ENCODE measurements around the gene FAM124A. TPM values are rescaled to one million over a fixed set of nuclear protein-coding genes. Genes with fewer than 3 reads are reported as not detected.

FAM124A gene
- polyA plus RNA-seq, 2 of the 4 experiments (the other 2 are of a cell fraction): 1.5 to 1.6 TPM

DNA sequence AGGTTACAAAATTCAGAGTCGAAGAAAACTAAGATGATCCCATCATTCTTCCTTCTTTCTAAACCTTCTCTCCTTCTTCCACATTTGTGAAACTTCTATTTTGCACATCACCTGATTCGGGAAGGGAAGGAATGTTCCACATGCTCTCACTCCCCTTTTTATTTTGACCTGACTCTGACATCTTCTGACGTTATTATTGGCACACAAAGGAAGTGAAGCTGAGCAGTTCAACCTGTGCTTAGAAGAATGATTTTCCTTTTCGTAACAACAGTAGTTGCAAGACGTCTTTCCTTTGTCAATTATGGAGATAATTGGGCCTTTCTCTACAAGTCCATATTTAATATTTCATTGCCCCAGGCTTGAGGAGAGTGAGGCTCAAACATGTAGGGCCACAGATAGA is 18.0 kb downstream of the FAM124A start:
- H3K9me3 ChIP-seq: no peaks in the 10 kb centered on the region
- no peak overlapping the region for H3K4me2 ChIP-seq
- H3K27ac ChIP-seq: no peak overlapping the region
- H3K4me3 ChIP-seq: no peak overlapping the region
- WGBS (ENCODE audit: missing lambda C conversion rate): 61% methylated on average over 5 of the region's 5 CpGs
- DNase-seq (ENCODE audit: low read depth in 1 of 2, low spot score in 1 of 2) (no peak), ATAC-seq (no peak), FAIRE-seq (no peak)
- TF ChIP-seq, protein P1, sequence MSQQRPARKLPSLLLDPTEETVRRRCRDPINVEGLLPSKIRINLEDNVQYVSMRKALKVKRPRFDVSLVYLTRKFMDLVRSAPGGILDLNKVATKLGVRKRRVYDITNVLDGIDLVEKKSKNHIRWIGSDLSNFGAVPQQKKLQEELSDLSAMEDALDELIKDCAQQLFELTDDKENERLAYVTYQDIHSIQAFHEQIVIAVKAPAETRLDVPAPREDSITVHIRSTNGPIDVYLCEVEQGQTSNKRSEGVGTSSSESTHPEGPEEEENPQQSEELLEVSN (IDR thresholded peaks at IDR 0.05; ENCODE audit: borderline replicate concordance, low read depth): no peak
- TF ChIP-seq TFCP2L1 (CRISPR knock-in tag; IDR thresholded peaks at IDR 0.05): no peak
- no peak for TF ChIP-seq JUNB (IDR thresholded peaks at IDR 0.05)
- TF ChIP-seq, protein P2, sequence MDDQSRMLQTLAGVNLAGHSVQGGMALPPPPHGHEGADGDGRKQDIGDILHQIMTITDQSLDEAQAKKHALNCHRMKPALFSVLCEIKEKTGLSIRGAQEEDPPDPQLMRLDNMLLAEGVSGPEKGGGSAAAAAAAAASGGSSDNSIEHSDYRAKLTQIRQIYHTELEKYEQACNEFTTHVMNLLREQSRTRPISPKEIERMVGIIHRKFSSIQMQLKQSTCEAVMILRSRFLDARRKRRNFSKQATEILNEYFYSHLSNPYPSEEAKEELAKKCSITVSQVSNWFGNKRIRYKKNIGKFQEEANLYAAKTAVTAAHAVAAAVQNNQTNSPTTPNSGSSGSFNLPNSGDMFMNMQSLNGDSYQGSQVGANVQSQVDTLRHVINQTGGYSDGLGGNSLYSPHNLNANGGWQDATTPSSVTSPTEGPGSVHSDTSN (IDR thresholded peaks at IDR 0.05): no peak
- ChIA-PET POLR2A (no interaction called here), CTCF (interaction anchor here (1.0 to 1.5 kb wide), 2 partner anchors 17 to 47 kb away, joined by 3 read pairs; no protein-coding TSS in a partner anchor)
- H3K4me1 ChIP-seq: no peaks in the 10 kb centered on the region

DNA sequence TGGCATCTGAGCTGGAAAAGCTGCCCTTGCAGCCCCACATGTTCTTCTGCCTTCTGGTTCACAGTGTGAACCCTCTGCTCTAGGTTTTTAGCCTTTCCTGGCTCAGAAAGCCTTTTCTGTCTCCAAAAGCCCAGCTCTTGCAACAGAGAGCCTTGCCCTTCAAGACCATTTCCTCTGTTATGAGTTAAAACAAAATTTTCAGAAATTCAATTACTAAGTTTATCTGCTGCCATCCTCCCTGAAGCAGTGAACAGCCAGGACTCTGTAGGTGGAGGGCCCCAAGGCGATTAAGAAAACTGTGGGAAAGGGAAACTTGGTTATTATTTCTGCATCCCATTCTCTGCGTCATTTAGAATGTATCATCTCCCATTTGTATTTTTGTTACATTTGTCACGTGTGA is 18.8 kb downstream of the FAM124A start:
- ChIA-PET CTCF (interaction anchor here (1.0 to 1.5 kb wide), 2 partner anchors 18 to 46 kb away, joined by 3 read pairs; no protein-coding TSS in a partner anchor), POLR2A (no interaction called here)
- no peaks in the 10 kb centered on the region for H3K4me1 ChIP-seq
- TF ChIP-seq HEYL (CRISPR knock-in tag; IDR thresholded peaks at IDR 0.05) (no peak), NPAS2 (CRISPR knock-in tag; IDR thresholded peaks at IDR 0.05; ENCODE audit: borderline replicate concordance) (no peak), KDM1A (IDR thresholded peaks at IDR 0.05; ENCODE audit: low read depth) (no peak)
- FAIRE-seq (no peak), DNase-seq (ENCODE audit: low read depth in 1 of 2, low spot score in 1 of 2) (no peak), ATAC-seq (no peak)
- 82% methylated on average over 3 of the region's 3 CpGs for WGBS (ENCODE audit: missing lambda C conversion rate)
- H3K4me2 ChIP-seq: no peak overlapping the region
- no peak overlapping the region for H3K4me3 ChIP-seq
- no peak overlapping the region for H3K27ac ChIP-seq
- no peaks in the 10 kb centered on the region for H3K9me3 ChIP-seq

DNA sequence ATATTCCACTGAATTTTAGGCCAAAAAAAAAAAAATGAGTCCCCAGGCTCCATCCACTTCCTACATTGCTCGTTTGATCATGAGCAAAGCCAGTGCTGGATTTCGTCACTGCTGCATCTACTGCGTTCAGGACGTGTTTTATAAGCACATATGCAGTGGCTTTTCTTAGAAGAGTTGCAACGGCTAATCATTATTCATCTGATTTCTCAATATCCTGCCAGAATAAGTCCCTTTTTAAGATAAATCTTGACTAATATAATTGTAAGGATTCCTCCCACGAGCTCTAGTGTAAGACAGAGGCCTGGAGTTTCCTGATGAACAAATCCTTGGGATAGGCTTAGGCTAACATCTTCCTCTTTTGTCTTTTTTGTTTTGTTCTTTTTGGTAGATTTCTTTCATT is 19.5 kb downstream of the FAM124A start:
- Histone ChIP-seq H3K4me1 (no peaks in the 10 kb centered on the region), H3K4me2 (no peak overlapping the region), H3K27ac (no peak overlapping the region), H3K9me3 (no peaks in the 10 kb centered on the region), H3K4me3 (no peak overlapping the region)
- TF ChIP-seq ELK1 (IDR thresholded peaks at IDR 0.05; ENCODE audit: low read depth, low read length): no peak
- no peak for TF ChIP-seq CBX8 (IDR thresholded peaks at IDR 0.05)
- no peak for TF ChIP-seq KDM5A (IDR thresholded peaks at IDR 0.05)
- TF ChIP-seq, protein P3, sequence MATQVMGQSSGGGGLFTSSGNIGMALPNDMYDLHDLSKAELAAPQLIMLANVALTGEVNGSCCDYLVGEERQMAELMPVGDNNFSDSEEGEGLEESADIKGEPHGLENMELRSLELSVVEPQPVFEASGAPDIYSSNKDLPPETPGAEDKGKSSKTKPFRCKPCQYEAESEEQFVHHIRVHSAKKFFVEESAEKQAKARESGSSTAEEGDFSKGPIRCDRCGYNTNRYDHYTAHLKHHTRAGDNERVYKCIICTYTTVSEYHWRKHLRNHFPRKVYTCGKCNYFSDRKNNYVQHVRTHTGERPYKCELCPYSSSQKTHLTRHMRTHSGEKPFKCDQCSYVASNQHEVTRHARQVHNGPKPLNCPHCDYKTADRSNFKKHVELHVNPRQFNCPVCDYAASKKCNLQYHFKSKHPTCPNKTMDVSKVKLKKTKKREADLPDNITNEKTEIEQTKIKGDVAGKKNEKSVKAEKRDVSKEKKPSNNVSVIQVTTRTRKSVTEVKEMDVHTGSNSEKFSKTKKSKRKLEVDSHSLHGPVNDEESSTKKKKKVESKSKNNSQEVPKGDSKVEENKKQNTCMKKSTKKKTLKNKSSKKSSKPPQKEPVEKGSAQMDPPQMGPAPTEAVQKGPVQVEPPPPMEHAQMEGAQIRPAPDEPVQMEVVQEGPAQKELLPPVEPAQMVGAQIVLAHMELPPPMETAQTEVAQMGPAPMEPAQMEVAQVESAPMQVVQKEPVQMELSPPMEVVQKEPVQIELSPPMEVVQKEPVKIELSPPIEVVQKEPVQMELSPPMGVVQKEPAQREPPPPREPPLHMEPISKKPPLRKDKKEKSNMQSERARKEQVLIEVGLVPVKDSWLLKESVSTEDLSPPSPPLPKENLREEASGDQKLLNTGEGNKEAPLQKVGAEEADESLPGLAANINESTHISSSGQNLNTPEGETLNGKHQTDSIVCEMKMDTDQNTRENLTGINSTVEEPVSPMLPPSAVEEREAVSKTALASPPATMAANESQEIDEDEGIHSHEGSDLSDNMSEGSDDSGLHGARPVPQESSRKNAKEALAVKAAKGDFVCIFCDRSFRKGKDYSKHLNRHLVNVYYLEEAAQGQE (IDR thresholded peaks at IDR 0.05): no peak
- TF ChIP-seq ZNF302 (CRISPR knock-in tag; IDR thresholded peaks at IDR 0.05): no peak
- no peak for TF ChIP-seq MAZ (IDR thresholded peaks at IDR 0.05; ENCODE audit: borderline replicate concordance, low read depth, low read length)
- TF ChIP-seq ZC3H11A (IDR thresholded peaks at IDR 0.05): no peak
- TF ChIP-seq, protein P4, sequence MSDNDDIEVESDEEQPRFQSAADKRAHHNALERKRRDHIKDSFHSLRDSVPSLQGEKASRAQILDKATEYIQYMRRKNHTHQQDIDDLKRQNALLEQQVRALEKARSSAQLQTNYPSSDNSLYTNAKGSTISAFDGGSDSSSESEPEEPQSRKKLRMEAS (IDR thresholded peaks at IDR 0.05): no peak
- no peak for TF ChIP-seq TFCP2L1 (CRISPR knock-in tag; IDR thresholded peaks at IDR 0.05)
- no peak for TF ChIP-seq NR3C1 (IDR thresholded peaks at IDR 0.05)
- no peak for TF ChIP-seq MAFK (IDR thresholded peaks at IDR 0.05; ENCODE audit: partially characterized antibody)
- no peak for TF ChIP-seq JUNB (IDR thresholded peaks at IDR 0.05)
- no peak for TF ChIP-seq RAD21 (conservative IDR thresholded peaks at IDR 0.05 in 1 of 2, IDR thresholded peaks at IDR 0.05 in 1 of 2)
- TF ChIP-seq RNF2 (IDR thresholded peaks at IDR 0.05; ENCODE audit: borderline replicate concordance, low read depth): no peak
- no peak for TF ChIP-seq RFX5 (IDR thresholded peaks at IDR 0.05)
- ATAC-seq (no peak), DNase-seq (ENCODE audit: low read depth in 1 of 2, low spot score in 1 of 2) (no peak), FAIRE-seq (no peak)
- WGBS (ENCODE audit: missing lambda C conversion rate): 79% methylated on average over 6 of the region's 6 CpGs
- ChIA-PET CTCF (interaction anchor here (0.7 kb wide), 1 partner anchor 26 kb away, joined by 3 read pairs; no protein-coding TSS in a partner anchor), POLR2A (no interaction called here)
